Thyroid gland (tissue), 4 donors: Measurements from ENCODE around the gene GCFC2. TPM values are rescaled to one million over a fixed set of nuclear protein-coding genes. Genes with fewer than 3 reads are reported as not detected.

Experiments
- DNase-seq, 2 donors: peaks; one replicate each; pipeline ENCODE4 v3.0.0-alpha.2; 2019
- H3K27ac ChIP-seq, 3 donors: fragments of 200-600 bp; sonication (generic); 1 replicate in 2 of 3; 2 replicates in 1 of 3; pipeline ENCODE4 v1.5.1; 2016 to 2019; ENCODE audit warnings: mild to moderate bottlenecking in 1 of 3, moderate library complexity in 1 of 3
- H3K27me3 ChIP-seq: fragments of 200-600 bp; sonication (generic); one replicate; pipeline ENCODE4 v1.5.1; 2019
- H3K36me3 ChIP-seq, 2 donors: fragments of 200-600 bp; sonication (generic); one replicate each; pipeline ENCODE4 v1.5.1; 2016 to 2019
- H3K4me1 ChIP-seq, 2 donors: fragments of 200-600 bp; sonication (generic); one replicate each; pipeline ENCODE4 v1.5.1; 2017 to 2019
- H3K4me3 ChIP-seq, 3 donors: fragments of 200-600 bp; sonication (generic); replicated peaks in 1 of 3; 1 replicate in 2 of 3; 2 replicates in 1 of 3; pipeline ENCODE4 v1.5.1; 2016; ENCODE audit warnings: mild to moderate bottlenecking in 1 of 3
- H3K9me3 ChIP-seq: fragments of 200-600 bp; sonication (generic); one replicate; pipeline ENCODE4 v1.5.1; 2017
- CTCF ChIP-seq, 6 experiments: fragments of 200-600 bp in 3 of 6; fragments of 450-650 bp in 3 of 6; sonication (generic) in 3 of 6; IDR thresholded peaks; one replicate each; pipeline ENCODE4 v1.5.1; 2016 to 2019; ENCODE audit warnings: antibody characterized with exemption in 6 of 6, mild to moderate bottlenecking in 2 of 6, inconsistent platforms in 1 of 6, moderate library complexity in 1 of 6
- POLR2A ChIP-seq, 2 donors: fragments of 450-650 bp; IDR thresholded peaks; one replicate each; pipeline ENCODE4 v1.6.1; 2017; ENCODE audit warnings: antibody characterized with exemption in 2 of 2, mild to moderate bottlenecking in 2 of 2, moderate library complexity in 1 of 2
- WGBS, 2 donors: methylation state at CpG; one replicate each; pipeline ENCODE4 v1.1.5; 2017; 5-methylcytosine and 5-hydroxymethylcytosine counted together
- intact Hi-C: fragments of 100-400 bp; cut with DNase I; formaldehyde crosslinking; loops from one replicate; pipeline ENCODE4 v1.15.1; 2023
- total RNA-seq, 4 donors: library from RNA; depleted of rRNA; stranded (reverse); fragments of >200 nt; gene quantifications; one replicate each; pipeline ENCODE4 v1.2.3, GENCODE V29; 2016

Gene GCFC2
- total RNA-seq, result 10 to 100 TPM; 38.2 to 47.8 (median 43.0) TPM

GRCh38 chr2:75710577-75711253, at the start of gene GCFC2:
GCFC2 (minus strand) TSS chr2:75710915; CDS start chr2:75710855, 60 bp downstream.
- intact Hi-C loops, result no loop called here
- Histone ChIP-seq H3K36me3 (no peaks in the 10 kb centered on the region), H3K4me3 (peak within 1 kb of the TSS; percentile 35 to 86 (median 61)), H3K27me3 (no peaks in the 10 kb centered on the region), H3K27ac (peak within 1 kb of the TSS; percentile 82 to 93 (median 91)), H3K4me1 (peaks cover 9 to 15% of the 10 kb centered on the region in 2 donors), H3K9me3 (no peaks in the 10 kb centered on the region)
- DNase-seq, result peak; percentile 91 to 94
- TF ChIP-seq POLR2A (IDR thresholded peaks at IDR 0.05) (peak in 1 of 2 donors; percentile 78), CTCF (IDR thresholded peaks at IDR 0.05) (peak in 4 of 6 experiments; percentile 6 to 45 (median 29))
- 1 to 2% methylated on average over 14 to 55 of the region's 66 CpGs for WGBS, 2 donors

- Histone ChIP-seq H3K36me3 (no peaks in the 10 kb centered on the region), H3K4me3 (no peak overlapping the region), H3K27ac (no peak overlapping the region), H3K4me1 (no peaks in the 10 kb centered on the region), H3K9me3 (no peaks in the 10 kb centered on the region), H3K27me3 (no peaks in the 10 kb centered on the region)
- DNase-seq, result no peak
- 58 to 66% methylated on average over 1 of the region's 1 CpG for WGBS, 2 donors
- intact Hi-C loops, result no loop called here
- no peak for TF ChIP-seq CTCF (IDR thresholded peaks at IDR 0.05)
- no peak for TF ChIP-seq POLR2A (IDR thresholded peaks at IDR 0.05)
These were observed 42.1 kb upstream of the GCFC2 start for GRCh38 chr2:75752828-75753227.

GRCh38 chr2:75751824-75752468, 41.2 kb upstream of the GCFC2 start:
- no peaks in the 10 kb centered on the region for H3K36me3 ChIP-seq
- H3K9me3 ChIP-seq, result no peaks in the 10 kb centered on the region
- H3K4me3 ChIP-seq, result no peak overlapping the region
- WGBS, 2 donors, result 55 to 62% methylated on average over 5 of the region's 5 CpGs
- no peak for TF ChIP-seq POLR2A (IDR thresholded peaks at IDR 0.05)
- no peak for TF ChIP-seq CTCF (IDR thresholded peaks at IDR 0.05)
- H3K4me1 ChIP-seq, result no peaks in the 10 kb centered on the region
- intact Hi-C loops, result no loop called here
- no peak overlapping the region for H3K27ac ChIP-seq
- no peak for DNase-seq
- no peaks in the 10 kb centered on the region for H3K27me3 ChIP-seq

- WGBS, 2 donors, result 89 to 92% methylated on average over 4 of the region's 4 CpGs
These were observed 40.6 kb upstream of the GCFC2 start for GRCh38 chr2:75751360-75751759.

More at GRCh38 chr2:75751360-75751759, 40.6 kb upstream of the GCFC2 start:
- intact Hi-C loops, result no loop called here
- Histone ChIP-seq H3K36me3 (no peaks in the 10 kb centered on the region), H3K27me3 (no peaks in the 10 kb centered on the region), H3K27ac (no peak overlapping the region), H3K4me3 (no peak overlapping the region), H3K4me1 (no peaks in the 10 kb centered on the region), H3K9me3 (no peaks in the 10 kb centered on the region)
- TF ChIP-seq CTCF (IDR thresholded peaks at IDR 0.05) (no peak), POLR2A (IDR thresholded peaks at IDR 0.05) (no peak)
- DNase-seq, result no peak
